Astrocyte of the cerebellum (primary cell): ENCODE data around the gene KATNA1.

ENCODE experiments used
- DNase-seq: peaks from one replicate; pipeline ENCODE4 v3.0.0-alpha.2; 2011; ENCODE audit warnings: low read depth
- H3K4me3 ChIP-seq: 2 replicates; pipeline ENCODE4 v1.5.1; 2011; ENCODE audit warnings: mild to moderate bottlenecking, low read depth, low read length, moderate library complexity
- CTCF ChIP-seq: IDR thresholded peaks from 2 replicates; pipeline ENCODE4 v1.5.1; 2012; ENCODE audit warnings: low read length, low read depth, moderate library complexity, mild to moderate bottlenecking; ENCODE audit errors: missing control alignments
- in situ Hi-C: cut with HindIII; loops from 2 replicates; pipeline ENCODE4 v1.10.0; 2017; ENCODE audit warnings: low sequenced_read_pairs

KATNA1 gene

GRCh38 chr6:149551920-149552319 lies 96.6 kb downstream of the KATNA1 start:
- in situ Hi-C loops, result no loop called here
- TF ChIP-seq CTCF, result no peak
- no peak for DNase-seq
- H3K4me3 ChIP-seq, result no peak overlapping the region

- in situ Hi-C loops, result no loop called here
- TF ChIP-seq CTCF, result peak; percentile 83
- peak within 1 kb of the TSS; percentile 100 for H3K4me3 ChIP-seq
- DNase-seq, result peak; percentile 86
These were observed 102.6 kb downstream of the KATNA1 start, which contains the start of gene PPIL4 for GRCh38 chr6:149545754-149546471. Gene PPIL4, minus strand, starts transcription at chr6:149546043. Its CDS starts 38 bp downstream, at chr6:149546005.

- peak overlapping the region; percentile 100 for H3K4me3 ChIP-seq
- in situ Hi-C loops, result no loop called here
- peak; percentile 48 for DNase-seq
- TF ChIP-seq CTCF, result no peak
These were observed 103.2 kb downstream of the KATNA1 start for GRCh38 chr6:149545258-149545753.
